ENCODE data around the gene CCDC12.
A peak's percentile ranks its signal among the peaks of the same experiment; 100 is the strongest.

Gene CCDC12

DNA sequence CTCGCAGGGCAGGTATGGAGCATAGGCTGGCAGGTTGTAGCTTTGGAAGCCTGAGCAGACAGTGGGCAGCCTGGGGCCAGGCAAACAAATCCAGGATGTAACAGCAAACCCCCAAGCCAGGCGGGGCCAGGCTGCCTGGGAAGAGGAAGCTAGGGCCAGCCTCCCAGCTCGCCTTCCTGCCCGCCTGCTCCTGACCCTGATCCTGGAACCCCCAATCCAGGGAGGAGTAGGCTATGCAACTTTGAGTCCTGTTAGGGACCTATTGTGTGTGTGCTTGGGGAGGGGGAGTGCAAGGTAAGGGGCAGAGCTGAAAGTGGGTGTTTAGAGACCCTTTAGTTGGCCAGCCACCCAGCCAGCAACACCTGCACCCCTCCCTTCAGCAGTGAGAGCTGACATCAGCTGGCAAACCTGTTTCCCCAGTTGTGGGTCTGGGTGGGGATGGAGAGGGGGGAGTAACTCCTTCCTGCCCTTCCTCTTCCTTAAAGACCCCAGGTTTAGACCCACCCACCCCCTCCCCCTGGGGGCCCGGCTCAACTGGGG is 5.5 kb upstream of the CCDC12 start:
- DNase-seq (ENCODE audit: low read depth), result no peak
- no peak for TF ChIP-seq CTCF (IDR thresholded peaks at IDR 0.05; ENCODE audit: low read depth, low read length)
- TF ChIP-seq MYC (IDR thresholded peaks at IDR 0.05; ENCODE audit: low read depth, low read length), result no peak
- TF ChIP-seq, protein P1, sequence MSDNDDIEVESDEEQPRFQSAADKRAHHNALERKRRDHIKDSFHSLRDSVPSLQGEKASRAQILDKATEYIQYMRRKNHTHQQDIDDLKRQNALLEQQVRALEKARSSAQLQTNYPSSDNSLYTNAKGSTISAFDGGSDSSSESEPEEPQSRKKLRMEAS (IDR thresholded peaks at IDR 0.05; ENCODE audit: low read depth, low read length), result no peak
- no peak for TF ChIP-seq POLR2A (IDR thresholded peaks at IDR 0.05; ENCODE audit: extremely low read depth, insufficient read length)
- no peak overlapping the region for H3K4me3 ChIP-seq (ENCODE audit: low read depth, low read length)

GRCh38 chr3:46979958-46980497 is 3.5 kb upstream of the CCDC12 start:
- H3K4me3 ChIP-seq (ENCODE audit: low read depth, low read length), result peak overlapping the region; percentile 71
- TF ChIP-seq, protein P1 (IDR thresholded peaks at IDR 0.05; ENCODE audit: low read depth, low read length), result peak; percentile 66; the same call in 1 of the 2 replicates
- TF ChIP-seq CTCF (IDR thresholded peaks at IDR 0.05; ENCODE audit: low read depth, low read length), result no peak
- no peak for TF ChIP-seq POLR2A (IDR thresholded peaks at IDR 0.05; ENCODE audit: extremely low read depth, insufficient read length)
- TF ChIP-seq MYC (IDR thresholded peaks at IDR 0.05; ENCODE audit: low read depth, low read length), result peak; percentile 45; the same call in 1 of the 2 replicates
- peak; percentile 54 for DNase-seq (ENCODE audit: low read depth)

- H3K4me3 ChIP-seq (ENCODE audit: low read depth, low read length), result peak within 1 kb of the TSS; percentile 71
- peak; percentile 97 for DNase-seq (ENCODE audit: low read depth)
- TF ChIP-seq, protein P1 (IDR thresholded peaks at IDR 0.05; ENCODE audit: low read depth, low read length), result no peak
- peak; percentile 69 for TF ChIP-seq POLR2A (IDR thresholded peaks at IDR 0.05; ENCODE audit: extremely low read depth, insufficient read length)
Measured at GRCh38 chr3:46978985-46979944, 2.7 kb upstream of the CCDC12 start, which contains the start of gene NBEAL2. Gene NBEAL2, plus strand, starts transcription at chr3:46979666. Its CDS starts 196 bp downstream, at chr3:46979862.

DNA sequence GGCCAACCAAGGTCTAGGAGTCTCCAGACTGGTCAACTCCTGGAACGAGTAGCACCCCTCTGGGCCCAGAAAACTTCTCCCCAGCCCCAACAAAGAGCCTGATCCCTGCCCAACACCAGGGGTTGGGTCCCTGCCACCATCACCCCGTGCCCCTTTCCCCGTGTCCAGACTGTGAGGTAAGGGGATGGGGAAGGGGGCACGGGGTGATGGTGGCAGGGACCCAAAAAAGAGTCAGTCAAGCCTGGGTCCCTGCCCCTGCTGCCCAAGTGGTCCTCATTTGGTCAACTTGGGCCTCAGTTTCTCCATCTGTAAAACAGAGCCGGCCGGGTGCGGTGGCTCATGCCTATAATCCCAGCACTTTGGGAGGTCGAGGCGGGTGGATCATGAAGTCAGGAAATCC is 1.8 kb upstream of the CCDC12 start:
- DNase-seq (ENCODE audit: low read depth), result no peak
- H3K4me3 ChIP-seq (ENCODE audit: low read depth, low read length), result no peak overlapping the region
- TF ChIP-seq CTCF (IDR thresholded peaks at IDR 0.05; ENCODE audit: low read depth, low read length) (no peak), POLR2A (IDR thresholded peaks at IDR 0.05; ENCODE audit: extremely low read depth, insufficient read length) (no peak), MYC (IDR thresholded peaks at IDR 0.05; ENCODE audit: low read depth, low read length) (no peak)
- TF ChIP-seq, protein P1 (IDR thresholded peaks at IDR 0.05; ENCODE audit: low read depth, low read length), result no peak

DNA sequence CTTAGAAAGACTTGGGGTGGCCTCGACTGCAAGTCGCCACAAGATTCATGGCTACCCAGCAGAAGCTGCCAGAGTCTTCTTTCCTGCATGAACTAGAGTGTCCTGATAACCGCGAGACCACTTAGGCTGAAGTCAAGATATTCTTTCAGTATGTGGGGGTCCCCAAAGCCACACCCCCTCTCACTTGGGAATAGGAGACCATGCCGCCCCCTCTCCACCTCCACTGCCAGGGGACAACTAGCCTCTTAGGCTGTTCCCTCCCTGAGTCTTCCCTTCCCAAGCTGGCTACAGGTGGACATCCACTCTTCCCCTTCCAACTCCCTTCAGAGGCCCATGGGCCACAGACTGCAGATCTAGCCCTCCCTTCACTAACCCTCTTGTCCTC is 1.3 kb upstream of the CCDC12 start:
- DNase-seq (ENCODE audit: low read depth), result no peak
- H3K4me3 ChIP-seq (ENCODE audit: low read depth, low read length), result no peak overlapping the region
- no peak for TF ChIP-seq POLR2A (IDR thresholded peaks at IDR 0.05; ENCODE audit: extremely low read depth, insufficient read length)
- no peak for TF ChIP-seq CTCF (IDR thresholded peaks at IDR 0.05; ENCODE audit: low read depth, low read length)
- TF ChIP-seq, protein P1 (IDR thresholded peaks at IDR 0.05; ENCODE audit: low read depth, low read length), result no peak
- TF ChIP-seq MYC (IDR thresholded peaks at IDR 0.05; ENCODE audit: low read depth, low read length), result no peak
